SK-N-SH (cell line): Measurements from ENCODE around the gene ZNF662. TPM values are rescaled to one million over a fixed set of nuclear protein-coding genes. Genes with fewer than 3 reads are reported as not detected.

Source experiments
- CTCF ChIA-PET: fragments of 300-600, 350-600 bp; formaldehyde crosslinking; extraction: SDS; loops from one replicate; lab custom pipeline; 2021; lab: Yijun Ruan, JAX
- POLR2A ChIA-PET: fragments of 350-600 bp; sonication (Branson Sonifier 250); formaldehyde crosslinking; extraction: SDS; loops from one replicate; lab custom pipeline; 2020; ENCODE audit warnings: antibody characterized with exemption, inconsistent platforms; lab: Yijun Ruan, JAX
- DNase-seq: peaks from one replicate; pipeline ENCODE4 v3.0.0; 2012
- H2AFZ ChIP-seq: fragments of 200-600 bp; sonication (generic); 2 replicates; pipeline ENCODE4 v1.8.1; 2016; ENCODE audit warnings: antibody characterized with exemption, mild to moderate bottlenecking, low read depth
- H3F3A ChIP-seq: fragments of 200-600 bp; sonication (generic); replicated peaks from 2 replicates; pipeline ENCODE3; 2016; ENCODE audit warnings: antibody characterized with exemption, mild to moderate bottlenecking; ENCODE audit not compliant: insufficient read depth
- H3K27ac ChIP-seq, 2 experiments: fragments of 200-500 bp in 1 of 2; fragments of 200-600 bp in 1 of 2; sonication (Bioruptor generic) in 1 of 2; sonication (generic), shearing (Covaris generic) in 1 of 2; 2 replicates each; pipeline versions ENCODE4 v1.5.1 to v1.6.1; 2014 to 2016; ENCODE audit warnings: low read depth in 2 of 2, inconsistent platforms in 1 of 2, low read length in 1 of 2, mild to moderate bottlenecking in 1 of 2, mixed read lengths in 1 of 2
- H3K27me3 ChIP-seq: fragments of 200-600 bp; sonication (generic), shearing (Covaris generic); 2 replicates; pipeline ENCODE4 v1.6.1; 2016; ENCODE audit warnings: mixed run types; ENCODE audit not compliant: insufficient read depth
- H3K36me3 ChIP-seq, 2 experiments: fragments of 200-500 bp in 1 of 2; fragments of 200-600 bp in 1 of 2; sonication (Bioruptor generic) in 1 of 2; sonication (generic) in 1 of 2; replicated peaks in 1 of 2; 2 replicates each; pipeline versions ENCODE3 to v1.5.1; 2014 to 2016; ENCODE audit warnings: low read length in 1 of 2, mild to moderate bottlenecking in 1 of 2; ENCODE audit not compliant: insufficient read depth in 2 of 2, control insufficient read depth in 1 of 2
- H3K4me1 ChIP-seq, 2 experiments: fragments of 200-500 bp in 1 of 2; fragments of 200-600 bp in 1 of 2; sonication (Bioruptor generic) in 1 of 2; sonication (generic), shearing (Covaris generic) in 1 of 2; 2 replicates each; pipeline versions ENCODE4 v1.5.1 to v1.6.1; 2014 to 2016; ENCODE audit warnings: low read depth in 1 of 2, low read length in 1 of 2, mixed run types in 1 of 2; ENCODE audit not compliant: insufficient read depth in 2 of 2, control insufficient read depth in 1 of 2
- H3K4me2 ChIP-seq: fragments of 200-600 bp; sonication (generic), shearing (Covaris generic); 2 replicates; pipeline ENCODE4 v1.6.1; 2017; ENCODE audit warnings: mixed run types
- H3K4me3 ChIP-seq, 2 experiments: fragments of 200-500 bp in 1 of 2; fragments of 200-600 bp in 1 of 2; sonication (Bioruptor generic) in 1 of 2; sonication (generic), shearing (Covaris generic) in 1 of 2; 2 replicates each; pipeline versions ENCODE4 v1.5.1 to v1.8.1; 2014 to 2016; ENCODE audit warnings: low read depth in 2 of 2, inconsistent platforms in 1 of 2, low read length in 1 of 2, mild to moderate bottlenecking in 1 of 2, mixed read lengths in 1 of 2, moderate library complexity in 1 of 2
- H3K79me2 ChIP-seq: fragments of 200-600 bp; sonication (generic); 2 replicates; pipeline ENCODE4 v1.8.1; 2017; ENCODE audit warnings: mild to moderate bottlenecking; ENCODE audit not compliant: insufficient read depth
- H3K9ac ChIP-seq: fragments of 200-600 bp; sonication (generic); 2 replicates; pipeline ENCODE4 v1.6.1; 2017; ENCODE audit warnings: mixed run types
- H3K9me2 ChIP-seq: fragments of 200-600 bp; sonication (generic); 2 replicates; pipeline ENCODE4 v1.6.1; 2017; ENCODE audit warnings: mixed run types
- H3K9me3 ChIP-seq: fragments of 200-600 bp; sonication (generic); 2 replicates; pipeline ENCODE4 v1.6.1; 2017; ENCODE audit warnings: mixed run types, mild to moderate bottlenecking, moderate library complexity
- H4K20me1 ChIP-seq: fragments of 200-600 bp; sonication (generic); 2 replicates; pipeline ENCODE4 v1.6.1; 2017; ENCODE audit warnings: mild to moderate bottlenecking, mixed run types; ENCODE audit not compliant: insufficient read depth
- CHD2 ChIP-seq: fragments of 150-350 bp; IDR thresholded peaks from 2 replicates; pipeline ENCODE4 v1.6.1; 2018; ENCODE audit warnings: low read length; ENCODE audit not compliant: partially characterized antibody
- ELF1 ChIP-seq: IDR thresholded peaks from 2 replicates; pipeline ENCODE4 v1.4.0; 2012
- EZH2phosphoT487 ChIP-seq: fragments of 200-600 bp; sonication (generic); IDR thresholded peaks from 2 replicates; pipeline ENCODE4 v1.6.1; 2017; ENCODE audit warnings: low read depth, mixed run types, mild to moderate bottlenecking, antibody characterized with exemption, moderate library complexity, borderline replicate concordance
- FOXJ3 ChIP-seq: sonication (generic); formaldehyde crosslinking; IDR thresholded peaks from 2 replicates; pipeline ENCODE4 v1.5.1; 2020; ENCODE audit warnings: mild to moderate bottlenecking, missing genetic modification reagents
- JUND ChIP-seq: IDR thresholded peaks from 2 replicates; pipeline ENCODE4 v1.4.0; 2012
- RFX5 ChIP-seq: IDR thresholded peaks from 2 replicates; pipeline ENCODE4 v1.6.1; 2012; ENCODE audit warnings: mild to moderate bottlenecking, improper control_type of control experiment, low read length
- TEAD4 ChIP-seq: IDR thresholded peaks from 2 replicates; pipeline ENCODE4 v1.4.0; 2012; ENCODE audit warnings: mild to moderate bottlenecking, borderline replicate concordance; ENCODE audit not compliant: insufficient read depth
- WGBS: methylation state at CpG from one replicate; pipeline ENCODE4 v1.1.6; 2017; ENCODE audit warnings: low lambda C conversion rate; 5-methylcytosine and 5-hydroxymethylcytosine counted together
- polyA plus RNA-seq, 3 experiments: library from polyadenylated mRNA; depleted of rRNA; stranded (reverse); fragments of >200 nt; gene quantifications; 2 replicates each; pipeline ENCODE4 v1.2.3, GENCODE V29; 2012
- TF ChIP-seq, protein P1 (sequence below): fragments of 200-600 bp; sonication (generic); IDR thresholded peaks from 2 replicates; pipeline ENCODE4 v1.6.1; 2017; ENCODE audit warnings: antibody characterized with exemption, mild to moderate bottlenecking, moderate library complexity
- TF ChIP-seq, protein P2 (sequence below): IDR thresholded peaks from 2 replicates; pipeline ENCODE4 v1.4.0; 2012; ENCODE audit warnings: low read depth
- TF ChIP-seq, protein P3 (sequence below): IDR thresholded peaks from 2 replicates; pipeline ENCODE4 v1.4.0; 2012; ENCODE audit warnings: low read depth, borderline replicate concordance

ZNF662 gene
- polyA plus RNA-seq, 1 of the 3 experiments (the other 2 are of a cell fraction) = 0.30 TPM

DNA sequence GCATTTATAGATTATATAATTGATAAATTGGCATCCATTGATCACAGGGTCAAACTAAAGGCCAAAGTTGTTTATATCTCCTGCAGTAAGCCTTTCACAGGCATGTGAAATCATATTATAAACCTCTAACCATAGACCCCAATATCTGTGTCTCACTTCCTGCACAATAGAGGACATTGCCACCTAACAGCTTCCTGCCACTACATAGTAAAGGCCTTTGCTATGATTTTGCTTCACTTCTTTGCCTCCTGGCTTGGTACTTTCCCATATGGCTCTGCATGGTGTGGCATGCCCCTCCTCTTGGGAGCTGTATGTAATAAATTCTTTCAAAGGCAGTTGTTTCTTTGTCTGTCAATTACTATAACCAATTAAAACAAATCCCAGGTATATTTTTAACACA, 20.4 kb downstream of the ZNF662 start:
- Histone ChIP-seq H3K9me2 (no peaks in the 10 kb centered on the region), H3K4me3 (no peak overlapping the region), H2AFZ (no peak overlapping the region), H3K9me3 (no peaks in the 10 kb centered on the region), H4K20me1 (no peaks in the 10 kb centered on the region), H3K79me2 (no peaks in the 10 kb centered on the region), H3F3A (no peaks in the 10 kb centered on the region), H3K36me3 (no peaks in the 10 kb centered on the region), H3K9ac (no peak overlapping the region), H3K4me1 (no peaks in the 10 kb centered on the region), H3K27me3 (no peaks in the 10 kb centered on the region), H3K4me2 (no peak overlapping the region), H3K27ac (no peak overlapping the region)
- ChIA-PET CTCF (interaction anchor here (2.7 kb wide), 1 partner anchor 35 kb away, joined by 9 read pairs; no protein-coding TSS in a partner anchor), POLR2A (no interaction called here)
- no peak for DNase-seq
- TF ChIP-seq, protein P1, sequence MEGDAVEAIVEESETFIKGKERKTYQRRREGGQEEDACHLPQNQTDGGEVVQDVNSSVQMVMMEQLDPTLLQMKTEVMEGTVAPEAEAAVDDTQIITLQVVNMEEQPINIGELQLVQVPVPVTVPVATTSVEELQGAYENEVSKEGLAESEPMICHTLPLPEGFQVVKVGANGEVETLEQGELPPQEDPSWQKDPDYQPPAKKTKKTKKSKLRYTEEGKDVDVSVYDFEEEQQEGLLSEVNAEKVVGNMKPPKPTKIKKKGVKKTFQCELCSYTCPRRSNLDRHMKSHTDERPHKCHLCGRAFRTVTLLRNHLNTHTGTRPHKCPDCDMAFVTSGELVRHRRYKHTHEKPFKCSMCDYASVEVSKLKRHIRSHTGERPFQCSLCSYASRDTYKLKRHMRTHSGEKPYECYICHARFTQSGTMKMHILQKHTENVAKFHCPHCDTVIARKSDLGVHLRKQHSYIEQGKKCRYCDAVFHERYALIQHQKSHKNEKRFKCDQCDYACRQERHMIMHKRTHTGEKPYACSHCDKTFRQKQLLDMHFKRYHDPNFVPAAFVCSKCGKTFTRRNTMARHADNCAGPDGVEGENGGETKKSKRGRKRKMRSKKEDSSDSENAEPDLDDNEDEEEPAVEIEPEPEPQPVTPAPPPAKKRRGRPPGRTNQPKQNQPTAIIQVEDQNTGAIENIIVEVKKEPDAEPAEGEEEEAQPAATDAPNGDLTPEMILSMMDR = no peak
- TF ChIP-seq, protein P2, sequence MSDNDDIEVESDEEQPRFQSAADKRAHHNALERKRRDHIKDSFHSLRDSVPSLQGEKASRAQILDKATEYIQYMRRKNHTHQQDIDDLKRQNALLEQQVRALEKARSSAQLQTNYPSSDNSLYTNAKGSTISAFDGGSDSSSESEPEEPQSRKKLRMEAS = no peak
- TF ChIP-seq TEAD4 = no peak
- TF ChIP-seq RFX5 = no peak
- TF ChIP-seq CHD2 = no peak

DNA sequence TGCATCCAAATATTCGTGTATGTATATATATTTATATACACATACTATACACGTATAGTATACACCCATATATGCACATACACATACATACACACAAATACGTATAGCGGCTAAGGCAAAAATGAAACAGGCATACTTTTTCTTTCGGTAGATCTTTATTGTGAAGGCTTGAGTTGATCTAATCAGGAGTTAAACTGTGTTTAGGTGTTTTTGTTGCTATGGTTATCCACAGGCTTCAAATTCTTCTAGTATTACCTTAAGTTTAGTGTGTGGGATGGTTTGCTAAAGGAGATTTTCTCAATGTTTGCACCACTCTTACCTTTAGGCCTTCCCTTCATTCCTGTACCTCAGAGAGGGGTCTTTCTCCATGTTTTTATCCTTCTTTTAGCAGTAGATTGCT, 28.2 kb downstream of the ZNF662 start:
- WGBS = 55% methylated on average over 5 of the region's 5 CpGs
- no peaks in the 10 kb centered on the region for H3K9me3 ChIP-seq
- no peaks in the 10 kb centered on the region for H4K20me1 ChIP-seq

More for the DNA sequence above, 28.2 kb downstream of the ZNF662 start:
- no peaks in the 10 kb centered on the region for H3F3A ChIP-seq
- no peaks in the 10 kb centered on the region; the same call in 1 of the 2 replicates for H3K27me3 ChIP-seq
- CTCF ChIA-PET = interaction anchor here (1.2 kb wide), 1 partner anchor 28 kb away, joined by 6 read pairs; no protein-coding TSS in a partner anchor
- H2AFZ ChIP-seq = no peak overlapping the region
- POLR2A ChIA-PET = no interaction called here
- H3K9ac ChIP-seq = no peak overlapping the region
- TF ChIP-seq FOXJ3 = no peak
- TF ChIP-seq JUND = no peak
- TF ChIP-seq EZH2phosphoT487 = no peak
- TF ChIP-seq, protein P3, sequence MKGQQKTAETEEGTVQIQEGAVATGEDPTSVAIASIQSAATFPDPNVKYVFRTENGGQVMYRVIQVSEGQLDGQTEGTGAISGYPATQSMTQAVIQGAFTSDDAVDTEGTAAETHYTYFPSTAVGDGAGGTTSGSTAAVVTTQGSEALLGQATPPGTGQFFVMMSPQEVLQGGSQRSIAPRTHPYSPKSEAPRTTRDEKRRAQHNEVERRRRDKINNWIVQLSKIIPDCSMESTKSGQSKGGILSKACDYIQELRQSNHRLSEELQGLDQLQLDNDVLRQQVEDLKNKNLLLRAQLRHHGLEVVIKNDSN = no peak
- TF ChIP-seq ELF1 = no peak
- TF ChIP-seq, protein P2 = no peak
- H3K4me1 ChIP-seq = no peaks in the 10 kb centered on the region
- H3K9me2 ChIP-seq = no peaks in the 10 kb centered on the region
- no peak overlapping the region for H3K4me3 ChIP-seq
- H3K27ac ChIP-seq = no peak overlapping the region
- no peak overlapping the region for H3K4me2 ChIP-seq
- H3K79me2 ChIP-seq = no peaks in the 10 kb centered on the region
- H3K36me3 ChIP-seq = no peaks in the 10 kb centered on the region
- no peak for DNase-seq
